Measurements from ENCODE around the gene MAPK10. TPM values are rescaled to one million over a fixed set of nuclear protein-coding genes. Genes with fewer than 3 reads are reported as not detected.

Gene MAPK10
- total RNA-seq, 1 experiment from 2014 or later = 5.3 TPM

DNA sequence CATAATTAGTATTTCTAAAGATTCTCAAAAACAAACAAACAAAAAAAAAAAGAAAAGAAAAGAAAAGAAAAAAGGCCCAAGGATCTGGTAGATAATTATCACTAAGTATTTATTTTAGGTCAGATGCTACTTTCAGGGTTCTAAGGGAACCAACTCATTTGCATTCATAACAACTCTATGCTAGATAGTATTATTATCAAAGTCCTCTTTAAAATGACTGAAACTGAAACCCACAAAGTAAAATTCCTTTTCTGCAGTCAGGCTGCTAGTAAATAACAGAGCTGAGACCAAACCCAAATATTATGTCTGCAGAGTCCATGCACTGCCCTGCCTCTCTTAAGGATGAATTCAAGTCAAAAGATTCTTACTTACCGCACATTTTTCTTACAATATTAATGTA is 38.3 kb upstream of the MAPK10 start:
- no peaks in the 10 kb centered on the region for H3K9me3 Mint-ChIP-seq (ENCODE audit: unreplicated experiment)
- no peaks in the 10 kb centered on the region for H3K36me3 Mint-ChIP-seq (ENCODE audit: insufficient read depth, unreplicated experiment)
- ChIA-PET POLR2A (no interaction called here), CTCF (no interaction called here)
- H3K4me3 Mint-ChIP-seq (ENCODE audit: unreplicated experiment) = no peak overlapping the region
- DNase-seq (ENCODE audit: unreplicated experiment) = no peak
- intact Hi-C loops (cut with micrococcal nuclease) = no loop called here
- no peak overlapping the region for H3K27ac Mint-ChIP-seq (ENCODE audit: low read depth, unreplicated experiment)
- BruUV-seq (replicated peaks) = no TSS peak
- TF ChIP-seq, protein P1, sequence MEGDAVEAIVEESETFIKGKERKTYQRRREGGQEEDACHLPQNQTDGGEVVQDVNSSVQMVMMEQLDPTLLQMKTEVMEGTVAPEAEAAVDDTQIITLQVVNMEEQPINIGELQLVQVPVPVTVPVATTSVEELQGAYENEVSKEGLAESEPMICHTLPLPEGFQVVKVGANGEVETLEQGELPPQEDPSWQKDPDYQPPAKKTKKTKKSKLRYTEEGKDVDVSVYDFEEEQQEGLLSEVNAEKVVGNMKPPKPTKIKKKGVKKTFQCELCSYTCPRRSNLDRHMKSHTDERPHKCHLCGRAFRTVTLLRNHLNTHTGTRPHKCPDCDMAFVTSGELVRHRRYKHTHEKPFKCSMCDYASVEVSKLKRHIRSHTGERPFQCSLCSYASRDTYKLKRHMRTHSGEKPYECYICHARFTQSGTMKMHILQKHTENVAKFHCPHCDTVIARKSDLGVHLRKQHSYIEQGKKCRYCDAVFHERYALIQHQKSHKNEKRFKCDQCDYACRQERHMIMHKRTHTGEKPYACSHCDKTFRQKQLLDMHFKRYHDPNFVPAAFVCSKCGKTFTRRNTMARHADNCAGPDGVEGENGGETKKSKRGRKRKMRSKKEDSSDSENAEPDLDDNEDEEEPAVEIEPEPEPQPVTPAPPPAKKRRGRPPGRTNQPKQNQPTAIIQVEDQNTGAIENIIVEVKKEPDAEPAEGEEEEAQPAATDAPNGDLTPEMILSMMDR (IDR thresholded peaks at IDR 0.05; ENCODE audit: unreplicated experiment) = no peak
- peaks cover 5% of the 10 kb centered on the region for H3K4me1 Mint-ChIP-seq (ENCODE audit: insufficient read depth, unreplicated experiment)
- H3K27me3 Mint-ChIP-seq (ENCODE audit: insufficient read depth, unreplicated experiment) = no peaks in the 10 kb centered on the region

DNA sequence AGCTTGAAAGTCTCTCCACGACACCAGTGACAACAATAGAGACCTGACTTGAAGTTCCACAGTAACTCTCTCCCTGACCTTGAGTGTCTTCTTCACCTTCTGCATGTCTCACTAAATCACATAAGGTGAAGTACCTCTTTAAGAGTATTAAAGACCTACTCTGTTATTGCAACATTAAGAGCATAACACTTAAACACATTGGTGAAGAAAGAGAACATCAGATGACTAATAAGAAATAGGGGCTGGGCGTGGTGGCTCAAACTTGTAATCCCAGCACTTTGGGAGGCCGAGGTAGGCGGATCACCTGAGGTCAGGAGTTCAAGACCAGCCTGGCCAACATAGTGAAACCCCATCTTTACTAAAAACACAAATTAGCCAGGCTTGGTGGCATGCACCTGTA is 33.9 kb upstream of the MAPK10 start:
- CTCF ChIA-PET = interaction anchor here (0.6 kb wide), 1 partner anchor 597 kb away, joined by 8 read pairs; no protein-coding TSS in a partner anchor
- H3K27me3 Mint-ChIP-seq (ENCODE audit: insufficient read depth, unreplicated experiment) = no peaks in the 10 kb centered on the region

DNA sequence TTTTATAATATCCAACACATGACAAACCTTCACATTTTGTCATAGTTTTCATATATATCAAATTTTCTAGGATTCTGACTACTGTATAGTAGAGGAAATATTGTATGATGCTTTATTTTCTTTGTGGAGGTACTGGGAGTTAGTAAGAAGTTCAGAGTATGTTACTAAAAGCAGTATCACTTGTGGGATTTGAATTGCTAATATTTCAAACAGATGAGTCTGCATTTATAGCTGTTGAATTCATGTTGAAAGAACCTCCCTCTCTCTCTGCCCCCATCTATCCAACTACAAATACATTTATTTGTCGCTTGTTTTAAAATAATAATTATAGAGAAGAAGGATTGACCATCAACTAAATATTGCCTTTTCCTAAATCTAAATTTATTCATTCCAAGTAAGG is 29.8 kb upstream of the MAPK10 start:
- DNase-seq (ENCODE audit: unreplicated experiment) = no peak
- TF ChIP-seq, protein P1 (IDR thresholded peaks at IDR 0.05; ENCODE audit: unreplicated experiment) = no peak
- H3K4me1 Mint-ChIP-seq (ENCODE audit: insufficient read depth, unreplicated experiment) = no peaks in the 10 kb centered on the region
- no peaks in the 10 kb centered on the region for H3K27me3 Mint-ChIP-seq (ENCODE audit: insufficient read depth, unreplicated experiment)
- BruUV-seq (replicated peaks) = no TSS peak
- ChIA-PET CTCF (no interaction called here), POLR2A (no interaction called here)
- H3K9me3 Mint-ChIP-seq (ENCODE audit: unreplicated experiment) = no peaks in the 10 kb centered on the region
- H3K27ac Mint-ChIP-seq (ENCODE audit: low read depth, unreplicated experiment) = no peak overlapping the region
- intact Hi-C loops (cut with micrococcal nuclease) = no loop called here
- no peaks in the 10 kb centered on the region for H3K36me3 Mint-ChIP-seq (ENCODE audit: insufficient read depth, unreplicated experiment)
- H3K4me3 Mint-ChIP-seq (ENCODE audit: unreplicated experiment) = no peak overlapping the region

More for the DNA sequence above, 33.9 kb upstream of the MAPK10 start:
- TF ChIP-seq, protein P1 (IDR thresholded peaks at IDR 0.05; ENCODE audit: unreplicated experiment) = no peak
- no peaks in the 10 kb centered on the region for H3K4me1 Mint-ChIP-seq (ENCODE audit: insufficient read depth, unreplicated experiment)
- no peaks in the 10 kb centered on the region for H3K36me3 Mint-ChIP-seq (ENCODE audit: insufficient read depth, unreplicated experiment)
- no peak overlapping the region for H3K4me3 Mint-ChIP-seq (ENCODE audit: unreplicated experiment)
- intact Hi-C loops (cut with micrococcal nuclease) = no loop called here
- no peak overlapping the region for H3K27ac Mint-ChIP-seq (ENCODE audit: low read depth, unreplicated experiment)
- peak; percentile 53 for DNase-seq (ENCODE audit: unreplicated experiment)
- no TSS peak for BruUV-seq (replicated peaks)
- H3K9me3 Mint-ChIP-seq (ENCODE audit: unreplicated experiment) = no peaks in the 10 kb centered on the region
- POLR2A ChIA-PET = no interaction called here

DNA sequence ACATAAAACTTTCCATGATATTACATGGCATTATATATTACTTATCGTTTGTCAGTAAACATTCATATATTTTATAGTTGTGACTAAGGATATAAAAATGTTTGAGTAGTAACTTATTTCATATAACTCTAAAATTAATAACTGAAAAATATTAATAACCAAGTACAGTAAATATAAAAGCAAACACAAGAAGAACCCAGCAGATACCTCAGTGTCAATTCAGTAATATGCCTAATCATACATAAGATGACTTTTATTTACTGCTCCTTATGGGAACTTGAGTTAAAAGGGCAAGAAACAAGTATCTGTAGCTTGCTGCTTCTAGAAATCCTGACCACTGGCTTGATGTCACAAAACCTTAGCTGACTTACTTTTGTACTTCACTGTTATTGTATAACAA is 28.4 kb upstream of the MAPK10 start:
- TF ChIP-seq, protein P1 (IDR thresholded peaks at IDR 0.05; ENCODE audit: unreplicated experiment) = no peak
- no TSS peak for BruUV-seq (replicated peaks)

More for the DNA sequence above, 28.4 kb upstream of the MAPK10 start:
- Mint-ChIP-seq H3K9me3 (ENCODE audit: unreplicated experiment) (no peaks in the 10 kb centered on the region), H3K27ac (ENCODE audit: low read depth, unreplicated experiment) (no peak overlapping the region), H3K4me3 (ENCODE audit: unreplicated experiment) (no peak overlapping the region), H3K36me3 (ENCODE audit: insufficient read depth, unreplicated experiment) (no peaks in the 10 kb centered on the region), H3K4me1 (ENCODE audit: insufficient read depth, unreplicated experiment) (no peaks in the 10 kb centered on the region), H3K27me3 (ENCODE audit: insufficient read depth, unreplicated experiment) (no peaks in the 10 kb centered on the region)
- no peak for DNase-seq (ENCODE audit: unreplicated experiment)
- intact Hi-C loops (cut with micrococcal nuclease) = no loop called here
- CTCF ChIA-PET = no interaction called here
- POLR2A ChIA-PET = no interaction called here
